Activated CD8-positive, alpha-beta T cell treated with anti-CD3 and anti-CD28 coated beads for 36 hours (primary cell): ENCODE data around the gene SLC29A1. TPM values are rescaled to one million over a fixed set of nuclear protein-coding genes. Genes with fewer than 3 reads are reported as not detected.
"Not testable (repeated sequence)": the region's sequence is repeated elsewhere in the genome, so short reads cannot be mapped to it uniquely, and the experiment has no call there.

Source experiments
- ATAC-seq: fragments of 200-7000 bp; cut with Tn5 transposase; one replicate; pipeline ENCODE4 v1.10.0; 2021; ENCODE audit warnings: mild to moderate bottlenecking, moderate library complexity
- CTCF ChIA-PET: fragments of 350-600 bp; sonication (Branson Sonifier 250); formaldehyde crosslinking; loops from one replicate; lab custom pipeline; 2021; ENCODE audit warnings: antibody characterized with exemption; lab: Charles Lee
- POLR2A ChIA-PET: fragments of 350-600 bp; sonication (Branson Sonifier 250); formaldehyde crosslinking; loops from one replicate; lab custom pipeline; 2021; ENCODE audit warnings: antibody characterized with exemption; lab: Charles Lee
- DNase-seq: peaks from one replicate; pipeline ENCODE4 v3.0.0-alpha.2; 2020
- H3K27ac Mint-ChIP-seq: one replicate; pipeline ENCODE4 v1.8.0; 2021; ENCODE audit warnings: mild to moderate bottlenecking, mixed read lengths
- H3K27me3 Mint-ChIP-seq: one replicate; pipeline ENCODE4 v1.8.0; 2021; ENCODE audit warnings: mixed read lengths
- H3K36me3 Mint-ChIP-seq: one replicate; pipeline ENCODE4 v1.8.0; 2021; ENCODE audit warnings: low read depth, mixed read lengths
- H3K4me1 Mint-ChIP-seq: one replicate; pipeline ENCODE4 v1.8.0; 2021; ENCODE audit warnings: low read depth, mixed read lengths
- H3K4me3 Mint-ChIP-seq: one replicate; pipeline ENCODE4 v1.8.0; 2021; ENCODE audit warnings: mild to moderate bottlenecking, moderate library complexity, mixed read lengths
- H3K9me3 Mint-ChIP-seq: one replicate; pipeline ENCODE4 v1.8.0; 2021; ENCODE audit warnings: mixed read lengths
- CTCF ChIP-seq: fragments of 200-600 bp; IDR thresholded peaks from one replicate; pipeline ENCODE4 v1.8.0; 2022; ENCODE audit warnings: antibody characterized with exemption, mild to moderate bottlenecking
- intact Hi-C: fragments of 100-400 bp; cut with micrococcal nuclease; formaldehyde crosslinking; loops from one replicate; pipeline ENCODE4 v1.10.0; 2022
- total RNA-seq, 2 experiments: library from RNA; stranded (reverse); gene quantifications; one replicate each; pipeline ENCODE4 v1.2.3, GENCODE V29; 2021

The SLC29A1 gene
- total RNA-seq, 2 experiments from 2014 or later, result 56.1 to 57.4 TPM

- no peak for ATAC-seq
- H3K27ac Mint-ChIP-seq, result no peak overlapping the region
These were observed 42.5 kb upstream of the SLC29A1 start for GRCh38 chr6:44180886-44181285.

DNA sequence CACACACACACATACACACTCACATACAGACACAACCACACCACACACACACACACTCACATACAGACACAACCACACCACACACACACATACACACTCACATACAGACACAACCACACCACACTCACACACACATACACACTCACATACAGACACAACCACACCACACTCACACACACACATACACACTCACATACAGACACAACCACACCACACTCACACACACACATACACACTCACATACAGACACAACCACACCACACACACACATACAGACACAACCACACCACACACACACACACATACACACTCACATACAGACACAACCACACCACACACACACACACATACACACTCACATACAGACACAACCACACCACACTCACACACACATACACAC is 41.6 kb upstream of the SLC29A1 start:
- ChIA-PET CTCF (interaction anchor here (1.1 kb wide), 1 partner anchor 9 kb away, joined by 5 read pairs; no protein-coding TSS in a partner anchor), POLR2A (interaction anchor here (0.7 kb wide), 1 partner anchor 119 kb away, joined by 3 read pairs; no protein-coding TSS in a partner anchor)
- H3K36me3 Mint-ChIP-seq, H3K4me3 Mint-ChIP-seq, ATAC-seq, H3K9me3 Mint-ChIP-seq, H3K27ac Mint-ChIP-seq, H3K27me3 Mint-ChIP-seq, DNase-seq, intact Hi-C loops: not testable (repeated sequence)
- peaks cover 20% of the 10 kb centered on the region for H3K4me1 Mint-ChIP-seq

More at GRCh38 chr6:44180886-44181285, 42.5 kb upstream of the SLC29A1 start:
- Mint-ChIP-seq H3K27me3 (no peaks in the 10 kb centered on the region), H3K36me3 (no peaks in the 10 kb centered on the region), H3K4me3 (no peak overlapping the region), H3K4me1 (peaks cover 17% of the 10 kb centered on the region), H3K9me3 (no peaks in the 10 kb centered on the region)
- no peak for TF ChIP-seq CTCF
- no peak for DNase-seq
- ChIA-PET CTCF (interaction anchor here (1.0 kb wide), 1 partner anchor 8 kb away, joined by 3 read pairs; no protein-coding TSS in a partner anchor), POLR2A (interaction anchor here (0.6 to 1.2 kb wide), 3 partner anchors 8 to 66 kb away, joined by 3 to 10 read pairs (median 4); partner anchors contain the start of gene HSP90AB1)
- intact Hi-C loops, result no loop called here

- TF ChIP-seq CTCF, result no peak
These were observed 40.4 kb upstream of the SLC29A1 start for GRCh38 chr6:44182911-44183390.

DNA sequence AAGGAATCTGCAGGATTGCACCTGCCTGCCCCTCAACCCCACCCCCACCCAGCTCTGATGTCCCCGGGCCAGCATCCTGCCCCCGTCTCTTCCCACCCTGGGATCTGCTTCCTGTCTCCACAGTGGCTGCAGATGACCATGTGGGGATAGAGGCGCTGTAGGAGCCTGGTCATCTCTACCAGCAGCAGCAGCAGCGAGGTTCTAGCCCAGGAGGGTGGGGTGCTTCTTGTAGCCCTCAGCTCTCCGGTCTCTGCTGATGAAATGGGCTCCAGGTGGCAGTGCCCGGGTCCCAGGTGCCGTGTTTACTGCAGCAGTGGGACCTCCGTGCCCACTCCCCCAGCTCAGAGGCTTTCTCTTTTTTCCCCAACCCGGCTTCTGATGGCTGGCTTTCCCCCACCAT is 39.6 kb upstream of the SLC29A1 start:
- POLR2A ChIA-PET, result no interaction called here
- H3K4me1 Mint-ChIP-seq, result peaks cover 13% of the 10 kb centered on the region
- DNase-seq, result no peak
- CTCF ChIA-PET, result no interaction called here
- no peaks in the 10 kb centered on the region for H3K9me3 Mint-ChIP-seq
- H3K27ac Mint-ChIP-seq, result no peak overlapping the region
- H3K36me3 Mint-ChIP-seq, result no peaks in the 10 kb centered on the region
- TF ChIP-seq CTCF, result no peak
- no peak overlapping the region for H3K4me3 Mint-ChIP-seq
- intact Hi-C loops, result no loop called here
- ATAC-seq, result no peak
- H3K27me3 Mint-ChIP-seq, result no peaks in the 10 kb centered on the region

More at GRCh38 chr6:44182911-44183390, 40.4 kb upstream of the SLC29A1 start:
- Mint-ChIP-seq H3K36me3 (no peaks in the 10 kb centered on the region), H3K4me3 (no peak overlapping the region), H3K9me3 (no peaks in the 10 kb centered on the region), H3K27ac (no peak overlapping the region), H3K4me1 (peaks cover 13% of the 10 kb centered on the region), H3K27me3 (no peaks in the 10 kb centered on the region)
- intact Hi-C loops, result no loop called here
- DNase-seq, result no peak
- ChIA-PET CTCF (interaction anchor here (1.1 kb wide), 1 partner anchor 10 kb away, joined by 5 read pairs; no protein-coding TSS in a partner anchor), POLR2A (no interaction called here)
- no peak for ATAC-seq

DNA sequence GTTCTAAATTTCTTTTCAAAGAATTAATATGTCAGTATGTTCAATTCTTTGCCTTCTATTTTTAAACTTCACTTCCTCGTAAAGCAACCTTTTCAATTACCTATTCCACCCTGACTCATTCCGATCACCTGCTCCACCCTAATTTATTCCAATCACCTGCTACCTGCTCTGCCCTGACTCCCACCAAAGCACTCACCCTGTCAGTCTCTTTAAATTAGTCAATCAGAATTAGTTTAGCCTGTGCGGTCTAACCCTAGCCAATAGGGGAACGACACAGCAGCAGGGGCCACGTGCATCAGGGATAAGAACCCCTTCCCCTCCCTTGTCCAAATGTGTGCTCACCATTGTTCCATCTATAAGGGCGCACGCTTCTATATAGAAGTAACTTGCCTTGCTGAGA is 38.0 kb upstream of the SLC29A1 start:
- ATAC-seq, H3K27ac Mint-ChIP-seq, H3K36me3 Mint-ChIP-seq, intact Hi-C loops, H3K4me3 Mint-ChIP-seq, H3K9me3 Mint-ChIP-seq, H3K27me3 Mint-ChIP-seq, DNase-seq: not testable (repeated sequence)
- CTCF ChIA-PET, result interaction anchor here (1.0 to 4.1 kb wide), 6 partner anchors 13 to 89 kb away, joined by 3 to 15 read pairs (median 4); no protein-coding TSS in a partner anchor
- peaks cover 17% of the 10 kb centered on the region for H3K4me1 Mint-ChIP-seq
- POLR2A ChIA-PET, result interaction anchor here (0.6 to 1.7 kb wide), 4 partner anchors 8 to 62 kb away, joined by 3 to 9 read pairs (median 3); partner anchors contain the start of gene HSP90AB1
